B cell (primary cell): ENCODE measurements around the gene MAP7.

Experiments used
- CTCF ChIP-seq: fragments of 200-600 bp; IDR thresholded peaks from one replicate; pipeline ENCODE4 v1.8.0; 2022; ENCODE audit warnings: antibody characterized with exemption, mild to moderate bottlenecking
- EZH2 ChIP-seq: IDR thresholded peaks from 2 replicates; pipeline ENCODE4 v1.6.1; 2012; ENCODE audit warnings: borderline replicate concordance, low read depth, mild to moderate bottlenecking, moderate library complexity, low read length; ENCODE audit not compliant: insufficient read depth, poor library complexity, severe bottlenecking

GRCh38 chr6:136500414-136500813 lies 49.8 kb downstream of the MAP7 start:
- TF ChIP-seq CTCF (no peak), EZH2 (no peak)
